Lung microvascular endothelial cell (primary cell): Measurements from ENCODE around the gene CDNF. TPM values are rescaled to one million over a fixed set of nuclear protein-coding genes. Genes with fewer than 3 reads are reported as not detected.
"Not testable (repeated sequence)": the region's sequence is repeated elsewhere in the genome, so short reads cannot be mapped to it uniquely, and the experiment has no call there.

Source experiments
- DNase-seq, 2 donors: peaks; one replicate each; pipeline versions ENCODE4 v3.0.0 to v3.0.0-alpha.2; 2010; ENCODE audit warnings: low read depth in 2 of 2
- total RNA-seq: library from RNA; depleted of rRNA; stranded (reverse); fragments of >200 nt; gene quantifications from 2 replicates; pipeline ENCODE4 v1.2.1, GENCODE V29; 2014

The CDNF gene
- total RNA-seq, 1 donor from 2014 or later = 0.40 TPM

DNA sequence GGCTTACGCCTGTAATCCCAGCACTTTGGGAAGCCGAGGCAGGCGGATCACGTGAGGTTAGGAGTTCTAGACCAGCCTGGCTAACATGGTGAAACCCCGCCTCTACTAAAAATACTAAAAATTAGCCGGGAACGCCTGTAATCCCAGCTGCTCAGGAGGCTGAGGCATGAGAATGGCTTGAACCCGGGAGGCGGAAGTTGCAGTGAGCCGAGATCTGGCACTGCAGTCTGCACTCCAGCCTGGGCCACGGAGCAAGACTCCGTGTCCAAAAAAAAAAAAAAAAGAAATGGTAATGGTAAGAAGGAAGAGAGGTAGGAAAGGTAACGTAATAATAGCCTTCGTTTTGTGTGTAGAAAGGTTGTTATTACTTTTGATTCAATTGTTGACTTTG lies 1.5 kb upstream of the CDNF start:
- peak in 1 of 2 donors; percentile 26 for DNase-seq

DNA sequence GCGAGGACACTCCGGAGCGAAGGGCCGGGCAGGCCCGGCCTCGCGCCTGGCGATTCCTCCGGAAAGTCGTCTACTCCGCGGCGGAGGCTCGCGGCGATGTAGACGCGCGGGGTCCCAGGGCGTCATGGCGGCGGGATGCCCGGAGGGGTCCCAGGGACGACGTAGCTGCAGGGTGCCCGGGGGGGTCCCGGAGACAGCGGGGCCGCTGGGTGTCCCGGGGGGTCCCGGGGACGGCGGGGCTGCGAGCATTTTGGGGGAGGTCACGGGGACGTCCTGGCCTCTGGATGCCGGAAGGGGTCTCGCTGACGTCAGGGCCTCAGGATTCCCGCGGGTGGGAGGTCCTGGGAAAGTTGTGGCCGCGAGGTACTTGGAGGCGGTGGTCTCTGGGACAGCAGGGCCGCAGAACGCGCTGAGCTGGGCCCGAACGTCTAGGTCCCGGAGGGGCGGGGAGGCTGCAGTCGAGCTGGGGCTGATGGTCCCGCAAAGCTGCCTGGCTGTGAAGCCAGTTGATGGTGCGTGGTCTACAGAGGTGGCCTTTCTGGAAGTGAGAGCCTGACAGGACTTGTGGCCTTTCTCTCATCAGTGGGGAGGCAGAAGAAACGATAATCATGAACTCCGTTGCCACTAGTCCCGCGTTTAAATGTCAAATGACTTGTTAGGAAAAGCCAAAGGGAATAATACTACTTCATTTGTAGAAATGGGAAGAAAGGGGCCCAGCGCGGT lies 906 bp upstream of the CDNF start:
- peak; percentile 36 to 48 for DNase-seq

DNA sequence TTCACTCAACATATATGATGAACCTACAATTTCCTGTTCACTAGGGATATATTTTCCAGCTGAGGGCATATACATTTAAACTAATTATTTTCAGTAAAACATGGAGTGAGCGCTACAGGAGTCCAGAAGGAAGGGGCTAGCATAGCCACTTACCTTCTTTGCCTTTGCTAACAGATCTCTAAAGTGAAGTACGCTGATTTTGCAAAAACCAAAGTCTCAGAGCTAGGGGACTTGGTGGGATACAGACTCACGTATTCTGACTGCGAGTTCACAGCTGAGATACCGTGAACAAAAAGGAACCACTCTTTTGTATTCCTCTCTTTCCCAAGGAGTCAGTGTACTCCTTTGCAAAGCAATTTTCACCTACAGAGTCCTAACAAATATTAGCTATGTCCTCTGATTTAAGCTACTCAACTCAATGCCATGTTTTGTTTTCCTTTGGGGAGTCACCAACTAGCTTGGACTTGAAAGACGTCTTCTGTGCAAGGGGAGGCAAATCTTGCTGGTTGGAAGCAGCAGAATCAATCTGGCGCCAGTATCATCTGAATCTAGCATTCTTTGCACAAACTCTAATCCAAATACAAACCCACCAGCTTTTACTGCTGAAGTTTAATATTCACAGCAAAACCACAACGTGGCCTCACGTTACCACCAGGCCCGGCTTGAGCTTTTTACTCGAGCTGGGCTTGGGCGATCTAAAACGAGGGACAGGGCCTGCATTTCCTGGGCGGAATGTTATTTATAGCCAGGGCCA lies 657 bp downstream of the CDNF start:
- DNase-seq = no peak

DNA sequence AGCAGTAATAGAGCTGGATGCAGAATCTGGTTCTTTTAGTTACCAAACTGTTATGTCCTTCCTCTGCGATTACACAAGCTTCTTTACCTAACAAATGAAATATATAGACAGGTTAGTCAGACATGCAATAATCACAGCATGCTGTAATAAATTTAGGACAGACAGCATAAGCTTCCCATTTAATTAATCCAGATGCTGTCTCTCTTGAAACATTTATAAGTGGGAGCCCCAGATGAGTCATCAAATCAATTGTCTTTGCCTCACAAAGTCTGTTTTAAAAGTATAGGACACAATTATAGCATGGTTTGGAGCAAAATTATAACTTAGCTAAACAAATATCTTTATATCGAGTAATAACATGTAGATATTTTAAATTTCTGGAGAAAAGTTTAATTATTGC lies 1.6 kb downstream of the CDNF start:
- DNase-seq = no peak

DNA sequence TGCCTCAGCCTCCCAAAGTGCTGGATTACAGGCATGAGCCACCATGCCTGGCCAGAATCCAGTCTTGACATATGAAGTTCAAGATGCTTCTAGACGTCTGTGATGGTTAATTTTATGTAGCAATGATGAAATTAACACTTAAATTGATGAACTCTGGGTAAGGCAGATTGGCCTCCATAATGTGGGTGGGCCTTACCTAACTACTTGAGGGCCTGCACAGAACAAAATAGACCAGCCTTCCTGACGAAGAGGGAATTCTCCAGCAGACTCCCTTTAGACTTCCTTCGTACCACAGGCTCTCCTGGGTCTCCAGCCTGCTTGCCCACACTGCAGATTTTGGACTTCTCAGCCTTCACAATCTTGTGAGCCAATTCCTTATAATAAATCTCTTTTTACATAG lies 4.7 kb downstream of the CDNF start:
- DNase-seq = no peak

DNA sequence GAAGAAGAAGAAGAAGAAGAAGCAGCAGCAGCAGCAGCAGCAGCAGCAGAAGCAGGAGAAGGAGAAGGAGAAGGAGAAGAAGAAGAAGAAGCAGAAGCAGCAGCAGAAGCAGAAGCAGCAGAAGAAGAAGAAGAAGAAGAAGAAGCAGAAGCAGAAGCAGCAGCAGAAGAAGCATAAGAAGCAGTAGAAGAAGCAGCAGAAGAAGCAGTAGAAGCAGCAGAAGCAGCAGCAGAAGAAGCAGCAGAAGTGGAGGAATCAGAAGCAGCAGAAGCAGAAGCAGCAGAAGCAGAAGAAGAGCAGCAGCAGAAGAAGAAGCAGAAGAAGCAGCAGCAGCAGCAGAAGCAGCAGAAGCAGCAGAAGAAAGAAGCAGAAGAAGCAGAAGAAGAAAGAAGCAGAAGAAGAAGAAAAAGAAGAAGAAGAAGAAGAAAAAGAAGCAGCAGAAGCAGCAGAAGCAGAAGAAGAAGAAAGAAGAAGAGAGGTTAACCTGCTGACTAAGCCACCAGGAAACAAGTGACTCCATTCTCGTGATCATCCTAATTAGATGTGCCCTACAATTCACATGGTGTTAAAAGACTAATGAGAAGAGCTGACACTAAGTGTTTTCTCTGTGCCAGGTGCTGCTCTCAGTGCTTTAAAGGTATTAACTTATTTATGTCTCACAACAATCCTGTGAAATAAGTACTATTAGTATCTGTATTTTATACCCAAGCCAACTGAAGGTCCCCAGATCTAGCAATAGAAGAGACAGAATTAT lies 11.6 kb downstream of the CDNF start:
- DNase-seq = no peak

DNA sequence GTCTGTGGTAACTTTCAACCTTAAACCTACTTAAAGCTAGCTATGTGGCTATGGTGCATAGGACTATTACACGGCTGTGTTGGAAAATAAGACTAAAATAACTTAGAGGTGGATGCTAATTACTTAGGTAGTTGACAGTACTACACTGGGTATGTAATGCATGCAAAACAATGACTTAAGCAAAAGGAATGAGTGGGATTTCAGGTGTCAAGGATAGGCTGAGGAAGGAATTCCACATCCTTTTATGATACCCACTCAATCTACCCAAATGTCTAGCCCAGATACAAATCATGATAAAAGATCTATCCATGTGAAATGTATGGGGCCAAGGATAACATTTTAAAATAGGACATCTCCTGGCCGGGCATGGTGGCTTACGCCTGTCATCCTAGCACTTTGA lies 13.9 kb downstream of the CDNF start:
- no peak for DNase-seq

DNA sequence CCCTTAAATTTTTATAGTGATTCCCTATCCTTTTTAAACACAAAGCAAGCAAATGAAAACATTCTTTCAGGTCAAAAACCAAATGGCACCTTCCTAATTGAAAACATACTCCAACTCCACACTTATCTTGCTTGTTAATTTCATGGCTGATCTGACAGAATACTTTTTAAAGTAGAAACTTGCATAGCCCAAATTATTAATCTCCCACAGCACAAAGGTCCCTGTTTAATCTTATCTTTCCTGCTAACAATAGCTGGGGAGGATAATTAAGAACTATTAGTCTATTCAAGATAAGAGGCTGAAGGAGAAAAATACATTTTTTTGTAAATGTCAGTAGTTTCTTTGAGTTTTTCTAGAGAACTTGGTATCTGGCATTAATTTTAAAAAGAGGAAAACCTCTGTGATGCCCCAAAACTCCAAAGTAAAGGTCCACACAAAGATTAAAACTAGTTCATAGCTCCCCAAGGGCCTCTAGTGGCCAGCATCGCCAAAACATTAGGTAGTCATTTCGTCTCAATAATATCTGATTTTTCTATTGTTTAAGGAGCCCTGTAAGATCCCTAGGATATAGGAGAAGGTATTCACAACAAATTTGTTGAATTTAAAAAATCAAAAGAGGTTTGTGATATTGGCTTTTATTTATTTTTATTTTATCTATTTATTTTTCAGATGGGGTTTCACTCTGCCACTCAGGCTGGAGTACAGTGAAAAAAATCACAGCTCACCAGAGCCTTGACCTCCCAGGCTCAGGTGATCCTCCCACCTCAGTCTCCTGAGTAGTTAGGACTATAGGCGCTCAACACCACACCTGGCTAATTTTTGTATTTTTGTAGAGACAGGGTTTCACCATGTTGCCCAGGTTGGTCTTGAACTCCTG lies 14.7 kb downstream of the CDNF start:
- DNase-seq = peak; percentile 56 to 67

DNA sequence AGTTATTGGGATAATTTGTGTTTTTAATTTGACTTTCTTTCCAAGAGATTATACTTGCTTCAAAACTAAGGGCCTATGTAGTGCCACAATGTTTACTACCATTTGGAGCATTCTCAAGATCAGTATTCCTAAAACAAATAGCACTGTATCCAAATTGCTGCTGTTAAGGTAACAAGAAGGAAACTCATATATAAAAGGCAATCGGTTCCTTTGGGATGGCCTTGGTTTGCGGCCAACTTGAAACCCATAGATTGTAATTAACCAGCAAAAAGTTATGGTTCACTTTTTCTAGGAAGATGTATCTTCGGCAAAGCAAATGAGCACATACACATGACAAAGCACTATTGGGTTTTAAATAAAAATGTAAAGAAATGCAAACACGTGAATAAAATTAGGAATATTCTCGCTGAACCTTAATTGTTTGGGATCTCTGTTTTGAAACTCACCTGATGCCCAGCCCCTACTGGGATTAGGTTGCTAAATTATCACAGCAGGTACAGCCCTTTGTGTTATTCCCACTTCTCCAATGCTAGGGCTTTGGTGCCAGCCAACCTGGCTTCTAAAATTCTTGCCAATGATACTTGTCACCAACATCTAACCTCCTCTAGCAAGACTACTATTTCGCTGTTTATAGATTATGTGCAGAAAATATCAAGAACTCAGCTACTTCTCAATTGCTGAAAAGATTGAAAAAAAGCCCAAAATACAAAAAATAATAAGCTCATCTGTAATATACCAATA lies 16.0 kb downstream of the CDNF start:
- DNase-seq = no peak

DNA sequence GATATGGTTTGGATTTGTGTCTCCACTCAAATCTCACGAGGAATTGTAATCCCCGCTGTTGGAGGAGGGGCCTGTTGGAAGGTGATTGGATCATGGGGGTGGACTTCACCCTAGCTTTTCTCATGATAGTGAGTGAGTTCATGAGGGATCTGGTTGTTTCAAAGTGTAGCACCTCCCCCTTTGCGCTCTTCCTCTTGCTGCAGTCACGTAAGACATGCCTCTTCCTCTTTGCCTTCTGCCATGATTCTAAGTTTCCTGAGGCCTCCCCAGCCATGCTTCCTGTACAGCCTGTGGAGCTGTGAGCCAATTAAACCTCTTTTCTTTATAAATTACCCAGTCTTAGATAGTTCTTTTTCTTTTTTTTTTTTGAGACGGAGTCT lies 17.1 kb downstream of the CDNF start:
- DNase-seq = no peak

DNA sequence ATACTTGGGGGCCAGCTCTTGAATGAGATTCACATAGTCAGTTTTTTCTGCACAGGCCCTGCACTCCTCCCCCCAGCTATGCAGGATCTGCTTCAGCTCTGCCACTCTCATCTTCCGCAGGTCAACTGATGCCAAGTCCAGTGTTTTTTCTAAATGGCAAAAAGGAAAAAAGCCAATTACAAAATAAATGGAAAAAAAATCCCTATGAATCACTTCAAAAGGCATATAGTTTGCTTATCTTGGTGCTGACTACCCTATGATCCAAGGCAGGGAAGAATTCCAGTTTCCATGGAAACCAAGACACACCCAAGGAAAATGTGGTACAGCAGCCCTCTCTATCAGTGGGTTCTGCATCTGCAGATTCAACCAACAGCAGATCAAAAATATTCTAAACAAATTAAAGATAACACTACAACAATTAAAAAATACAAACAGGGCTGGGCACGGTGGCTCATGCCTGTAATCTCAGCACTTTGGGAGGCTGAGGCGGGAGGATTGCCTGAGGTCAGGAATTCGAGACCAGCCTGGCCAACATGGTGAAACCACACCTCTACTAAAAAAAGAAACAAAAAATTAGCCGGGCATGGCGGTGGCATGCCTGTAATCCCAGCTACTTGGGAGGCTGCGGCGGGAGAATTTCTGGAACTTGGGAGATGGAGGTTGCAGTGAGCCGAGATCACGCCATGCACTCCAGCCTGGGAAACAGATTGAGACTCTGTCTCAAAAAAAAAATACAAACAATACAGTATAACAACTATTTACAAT lies 17.6 kb downstream of the CDNF start:
- peak; percentile 17 to 62 for DNase-seq

DNA sequence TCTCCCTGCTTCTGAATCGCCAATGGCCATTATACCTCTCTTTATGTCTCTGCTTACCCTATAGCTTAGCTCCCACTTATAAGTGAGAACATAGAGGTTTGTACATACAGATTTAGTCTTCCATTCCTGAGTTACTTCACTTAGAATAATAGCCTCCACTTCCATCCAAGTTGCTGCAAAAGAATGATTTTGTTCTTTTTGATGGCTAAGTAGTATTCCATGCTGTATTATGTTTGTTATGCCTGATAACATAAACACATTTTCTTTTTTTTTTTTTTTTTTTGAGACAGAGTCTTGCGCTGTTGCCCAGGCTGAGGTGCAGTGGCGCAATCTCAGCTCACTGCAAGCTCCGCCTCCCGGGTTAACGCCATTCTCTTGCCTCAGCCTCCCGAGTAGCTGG lies 21.1 kb downstream of the CDNF start:
- DNase-seq = not testable (repeated sequence)

DNA sequence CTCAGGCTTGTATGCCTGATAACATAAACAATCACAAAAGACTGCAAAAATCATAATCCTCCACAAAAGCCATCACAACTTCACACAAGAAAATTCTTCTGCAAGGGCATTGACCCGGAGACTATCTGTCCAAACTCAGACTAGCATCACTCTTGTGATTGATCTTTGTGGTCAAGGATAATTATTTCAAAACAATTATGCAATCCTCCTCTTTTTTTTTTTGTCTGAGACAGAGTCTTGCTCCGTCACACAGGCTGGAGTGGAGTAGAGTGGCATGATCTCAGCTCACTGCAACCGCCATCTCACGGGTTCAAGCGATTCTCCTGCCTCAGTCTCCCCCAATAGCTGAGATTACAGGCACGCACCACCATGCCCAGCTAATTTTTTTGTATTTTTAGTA lies 22.2 kb downstream of the CDNF start:
- DNase-seq = no peak

DNA sequence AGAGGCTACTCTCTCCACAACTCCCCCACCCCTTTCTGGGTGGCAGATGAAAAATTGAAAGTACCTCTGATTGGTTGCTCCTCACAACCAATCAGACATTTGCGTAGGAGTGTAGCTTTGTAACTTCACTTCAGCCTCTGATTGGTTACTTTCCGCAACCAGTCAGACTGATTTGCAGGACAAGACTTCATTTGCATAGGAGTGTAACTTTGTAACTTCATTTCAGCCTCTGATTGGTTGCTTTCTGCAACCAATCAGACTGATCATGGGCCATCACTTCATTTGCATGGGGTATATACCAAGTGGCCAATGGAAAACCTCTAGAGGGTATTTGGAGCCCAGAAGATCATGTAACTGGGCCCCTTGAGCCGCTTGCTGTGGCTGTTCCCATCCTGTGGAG lies 25.6 kb downstream of the CDNF start:
- DNase-seq = no peak

DNA sequence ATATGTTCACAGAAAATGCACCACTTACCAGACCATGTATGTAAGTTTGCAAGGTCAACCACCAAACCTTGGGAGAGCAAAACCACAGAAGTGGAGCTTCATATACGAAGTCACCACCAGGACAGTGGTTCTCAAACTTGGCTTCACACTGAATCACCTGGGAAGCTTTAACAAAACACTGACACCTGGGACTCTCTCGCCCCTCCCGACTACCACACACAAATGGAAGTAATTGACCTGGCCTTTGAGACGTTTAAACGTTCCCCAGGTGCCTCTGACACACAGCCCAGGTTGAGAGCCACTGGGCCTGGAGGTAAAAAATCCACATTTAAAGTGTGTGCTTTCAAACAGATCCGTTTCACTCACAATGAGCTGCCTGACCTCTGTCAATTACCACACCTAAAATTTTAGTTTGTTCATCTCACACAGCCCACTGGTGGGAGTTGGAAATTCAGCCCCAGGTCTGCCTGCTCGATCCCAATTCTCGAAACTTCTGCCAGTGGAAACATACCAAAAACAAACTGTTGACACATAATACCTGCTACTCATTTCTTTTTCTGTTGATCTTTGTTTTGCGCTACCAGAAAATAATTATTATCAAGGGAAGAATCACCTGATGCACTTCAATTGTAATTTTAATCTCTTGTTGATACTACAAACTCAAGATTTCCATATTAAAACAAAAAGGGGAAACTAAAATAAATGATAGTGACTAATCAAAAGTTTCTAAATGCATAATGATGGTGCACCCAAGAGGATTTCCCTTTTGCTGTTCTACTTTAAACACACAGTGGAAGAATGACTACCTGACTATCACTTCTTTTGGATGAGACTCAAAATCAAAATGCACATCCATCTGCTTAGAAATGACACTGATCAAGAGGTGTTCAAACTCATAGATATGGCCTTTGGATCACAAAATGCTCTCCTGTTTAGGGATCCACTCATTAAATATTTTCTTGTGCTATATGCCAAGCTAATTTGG lies 26.6 kb downstream of the CDNF start:
- peak in 1 of 2 donors; percentile 27 for DNase-seq

DNA sequence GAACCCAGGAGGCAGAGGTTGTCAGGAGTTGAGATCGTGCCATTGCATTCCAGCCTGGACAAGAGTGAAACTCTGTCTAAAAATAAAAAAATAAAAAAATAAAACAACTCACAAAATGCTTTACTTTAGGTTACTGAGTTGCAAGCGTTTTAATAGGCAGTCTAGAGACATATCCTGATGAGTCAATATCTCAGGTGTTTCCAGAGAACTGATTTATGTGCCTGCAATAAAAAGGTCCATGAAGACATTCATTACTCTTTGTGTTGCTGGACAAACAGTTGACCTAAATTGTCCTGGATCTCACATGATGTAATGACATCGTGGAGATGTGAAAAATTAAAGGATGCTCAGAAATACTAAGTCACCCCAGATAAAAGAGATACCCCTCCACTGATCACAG lies 31.5 kb downstream of the CDNF start:
- no peak for DNase-seq

DNA sequence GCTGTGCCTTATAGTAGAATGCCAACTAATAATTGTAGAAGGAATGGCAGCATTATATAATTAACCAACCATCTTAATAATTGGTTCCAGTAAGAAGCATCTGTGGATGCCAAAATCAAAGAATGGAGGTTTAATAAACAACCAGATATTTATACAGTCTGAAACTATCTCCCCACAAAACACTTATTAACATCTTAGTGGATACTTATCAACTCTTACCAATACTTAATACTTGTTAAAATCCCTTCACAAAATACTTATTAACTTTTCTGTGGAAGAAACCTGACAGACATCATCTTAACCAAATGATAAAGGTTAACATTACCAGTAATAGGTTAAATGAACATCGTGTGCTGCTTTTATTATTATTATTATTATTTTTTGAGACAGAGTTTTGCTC lies 34.0 kb downstream of the CDNF start:
- no peak for DNase-seq

DNA sequence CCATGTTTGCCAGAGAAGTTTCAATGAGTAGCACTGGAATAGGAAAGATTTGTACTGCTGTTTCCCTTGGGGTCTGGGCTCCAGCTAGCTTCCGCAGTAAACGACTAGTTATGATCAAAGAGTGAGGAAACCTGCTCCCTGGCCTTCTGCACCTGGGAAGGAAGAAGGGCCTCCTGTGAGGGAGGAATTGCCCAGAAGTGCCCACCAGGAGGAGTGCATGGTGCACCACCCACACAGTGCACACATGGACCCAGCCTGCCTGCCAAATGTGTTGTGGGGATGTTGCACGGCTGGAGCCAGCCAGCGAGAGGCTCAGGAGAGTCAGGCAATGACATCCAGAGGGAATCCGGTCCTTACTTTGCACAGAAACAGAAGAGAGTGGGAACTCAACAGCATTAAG lies 36.1 kb downstream of the CDNF start:
- peak; percentile 52 to 96 for DNase-seq

DNA sequence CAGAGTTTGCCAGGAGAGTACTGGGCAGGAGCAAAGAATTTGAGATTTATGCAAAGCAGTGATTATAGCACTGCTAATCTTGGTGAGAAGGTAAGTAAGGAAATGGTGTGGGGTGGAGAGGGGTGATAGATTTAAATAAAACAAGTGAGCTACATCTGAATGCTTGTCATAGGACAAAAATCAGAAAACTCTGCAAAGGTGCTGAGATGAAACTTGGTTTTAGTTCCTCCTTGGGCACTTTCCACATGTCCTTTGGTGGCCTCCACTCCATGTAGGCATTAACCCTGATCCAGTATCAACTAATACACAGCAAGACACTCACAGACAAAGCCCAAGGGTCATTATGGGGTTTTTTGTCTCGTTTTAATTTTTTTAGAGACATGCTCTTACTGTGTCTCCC lies 37.4 kb downstream of the CDNF start:
- no peak for DNase-seq
